ENCODE data around the gene C1orf226.

C1orf226 gene

DNA sequence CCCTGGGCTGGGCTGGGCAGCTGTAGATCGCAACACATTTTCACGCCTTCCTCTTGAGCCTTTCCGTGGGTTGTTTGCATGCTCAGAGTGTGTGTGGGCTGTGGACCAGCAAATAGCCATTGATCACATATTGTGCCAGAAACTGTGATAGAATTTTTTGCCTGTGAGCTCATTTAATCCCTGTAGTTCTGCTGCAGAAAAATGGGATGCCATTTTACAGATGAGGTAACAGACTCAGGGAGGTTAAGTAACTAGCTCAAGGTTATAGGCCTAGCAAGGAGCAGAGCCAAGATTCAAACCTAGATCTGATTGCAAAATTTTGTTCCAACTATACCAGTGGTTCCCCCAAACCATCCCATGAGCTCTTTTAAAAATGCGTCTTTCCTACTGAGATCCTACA, 15.4 kb upstream of the C1orf226 start:
- no peak for DNase-seq

DNA sequence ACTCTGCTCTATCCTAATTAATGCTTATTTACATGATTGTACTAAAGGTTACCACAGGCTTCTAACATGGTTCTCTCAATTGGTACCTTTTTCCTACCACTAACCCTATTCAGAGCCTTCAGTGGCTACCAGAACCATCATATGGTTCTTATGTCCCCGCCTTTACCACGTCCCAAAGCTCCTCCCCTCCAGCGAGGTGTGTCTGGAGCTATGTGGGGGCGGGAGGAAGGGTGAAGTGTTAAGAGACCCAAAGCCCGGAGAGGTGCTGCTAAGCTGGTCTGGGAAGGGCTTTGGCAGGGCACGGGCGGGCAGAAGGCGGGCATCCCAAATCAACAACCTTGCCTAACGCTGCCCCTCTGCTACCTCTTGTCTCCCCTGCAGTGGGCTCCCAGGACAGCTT, 14.9 kb upstream of the C1orf226 start:
- DNase-seq, result no peak

GRCh38 chr1:162367073-162367472, 14.5 kb upstream of the C1orf226 start:
- no peak for DNase-seq

DNA sequence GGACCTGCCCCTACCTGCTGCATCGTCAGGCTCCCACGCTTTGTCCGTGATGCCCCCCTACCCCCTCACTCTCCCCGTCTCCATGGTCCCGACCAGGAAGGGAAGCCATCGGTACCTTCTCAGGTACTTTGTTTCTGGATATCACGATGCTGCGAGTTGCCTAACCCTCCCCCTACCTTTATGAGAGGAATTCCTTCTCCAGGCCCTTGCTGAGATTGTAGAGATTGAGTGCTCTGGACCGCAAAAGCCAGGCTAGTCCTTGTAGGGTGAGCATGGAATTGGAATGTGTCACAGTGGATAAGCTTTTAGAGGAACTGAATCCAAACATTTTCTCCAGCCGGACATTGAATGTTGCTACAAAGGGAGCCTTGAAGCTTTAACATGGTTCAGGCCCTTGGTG, 13.8 kb upstream of the C1orf226 start:
- no peak for DNase-seq

- no peak for DNase-seq
Observed at GRCh38 chr1:162368451-162368850, 13.1 kb upstream of the C1orf226 start.

- no peak for DNase-seq
Observed at GRCh38 chr1:162369571-162369970, 12.0 kb upstream of the C1orf226 start.

DNA sequence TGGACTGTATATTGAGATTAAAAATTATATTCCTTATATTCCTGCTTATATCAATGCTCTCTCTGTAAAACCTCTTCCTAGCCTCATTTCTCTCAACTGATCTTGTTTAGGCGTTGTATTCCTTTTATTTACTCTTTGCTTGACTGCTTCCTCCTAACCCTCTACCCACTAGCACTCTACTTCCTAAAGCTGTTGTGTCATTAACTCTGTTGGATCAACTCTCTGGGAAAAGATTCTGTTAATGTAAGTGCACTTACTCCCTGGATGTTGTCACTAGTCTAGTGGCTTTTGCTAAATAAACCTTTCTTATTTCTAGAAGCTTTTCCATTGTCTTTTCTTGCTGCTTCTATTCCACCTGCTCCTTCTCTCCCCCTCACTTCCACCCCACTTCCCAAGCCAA, 11.4 kb upstream of the C1orf226 start:
- DNase-seq, result no peak

DNA sequence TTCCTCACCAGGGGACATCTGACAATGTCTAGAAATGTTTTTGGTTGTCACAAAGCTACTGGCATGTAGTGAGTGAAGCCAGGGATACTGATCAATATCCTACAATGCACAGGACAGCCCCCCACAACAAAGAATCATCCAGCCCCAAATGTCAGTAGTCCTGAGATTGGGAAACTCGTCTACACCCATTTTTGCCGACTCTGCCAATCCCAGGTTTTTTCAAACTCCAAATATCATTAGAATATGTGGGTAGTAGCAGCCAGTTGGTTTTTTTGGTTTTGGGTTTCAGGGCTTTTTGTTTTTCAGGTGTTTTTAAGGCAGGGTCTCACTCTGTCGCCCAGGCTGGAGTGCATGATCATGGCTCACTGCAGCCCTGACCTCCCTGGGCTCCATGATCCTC, 10.8 kb upstream of the C1orf226 start:
- DNase-seq, result no peak

GRCh38 chr1:162371611-162372010, 9.9 kb upstream of the C1orf226 start:
- DNase-seq, result no peak

DNA sequence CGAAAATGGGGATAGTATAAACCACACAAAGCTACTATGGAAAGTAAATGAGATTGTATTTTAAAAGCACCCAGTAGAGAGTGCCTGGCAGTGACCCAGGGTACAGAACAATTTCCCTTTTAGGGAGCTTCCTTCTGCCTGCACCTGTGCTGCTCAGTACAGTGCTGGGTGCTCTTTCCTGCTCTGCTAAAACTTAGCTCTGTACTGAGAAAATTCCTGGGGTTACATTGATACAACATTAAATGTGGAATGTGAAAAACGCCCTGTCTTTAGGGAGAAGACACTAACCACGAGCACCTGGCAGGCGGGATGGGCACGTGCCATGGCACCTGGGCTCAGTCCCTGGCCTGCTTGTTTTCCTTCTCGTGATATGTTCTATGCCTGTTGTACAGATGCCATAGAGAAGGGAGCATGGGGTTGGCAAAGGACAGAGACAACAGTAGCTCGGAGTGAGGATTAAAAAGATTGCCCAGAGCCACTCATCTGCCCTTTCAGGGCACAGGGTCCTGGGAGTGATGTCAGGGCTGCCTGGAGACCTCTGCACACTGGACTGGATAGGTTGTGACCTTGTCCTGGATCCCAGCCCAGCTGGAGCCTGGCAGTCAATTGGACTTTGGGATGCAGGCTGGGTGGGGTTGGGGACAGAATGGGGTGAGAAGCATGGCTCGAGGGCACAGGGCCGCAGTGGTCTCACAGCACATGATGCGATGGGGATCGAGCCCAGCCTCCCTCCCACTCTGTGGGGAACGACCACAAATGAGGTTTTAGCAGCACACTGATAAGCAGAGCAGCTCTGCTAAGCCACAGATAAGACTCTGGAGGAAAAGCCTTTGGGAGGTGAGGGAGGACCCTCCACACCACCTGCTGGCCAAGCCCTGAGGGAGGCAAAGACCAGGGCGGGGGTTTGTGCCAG, 9.1 kb upstream of the C1orf226 start:
- no peak for DNase-seq

- no peak for DNase-seq
Observed at GRCh38 chr1:162373072-162373427, 8.5 kb upstream of the C1orf226 start.

- no peak for DNase-seq
Observed at GRCh38 chr1:162373541-162374260, 7.8 kb upstream of the C1orf226 start.

DNA sequence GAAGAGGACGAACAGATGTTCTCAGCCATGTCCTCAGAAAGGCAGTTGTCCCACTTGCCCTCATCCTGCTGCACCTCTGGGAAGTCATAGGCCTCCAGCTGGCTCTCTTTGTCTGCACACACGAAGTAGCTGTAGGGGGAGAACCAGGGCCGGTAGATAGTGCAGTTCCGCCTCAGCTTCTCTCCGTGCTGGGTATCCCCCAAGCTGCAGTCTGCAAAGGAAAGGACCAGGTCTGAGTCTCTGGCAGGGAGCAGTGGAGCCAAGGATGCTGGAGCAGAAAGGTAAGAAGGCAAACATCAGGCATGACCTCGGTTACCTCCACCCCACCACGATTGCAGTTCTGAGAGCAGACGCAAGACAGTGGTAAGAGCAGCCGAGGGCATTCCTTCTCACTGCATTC, 7.1 kb upstream of the C1orf226 start:
- no peak for DNase-seq

GRCh38 chr1:162375463-162375862, 6.1 kb upstream of the C1orf226 start:
- DNase-seq, result no peak

DNA sequence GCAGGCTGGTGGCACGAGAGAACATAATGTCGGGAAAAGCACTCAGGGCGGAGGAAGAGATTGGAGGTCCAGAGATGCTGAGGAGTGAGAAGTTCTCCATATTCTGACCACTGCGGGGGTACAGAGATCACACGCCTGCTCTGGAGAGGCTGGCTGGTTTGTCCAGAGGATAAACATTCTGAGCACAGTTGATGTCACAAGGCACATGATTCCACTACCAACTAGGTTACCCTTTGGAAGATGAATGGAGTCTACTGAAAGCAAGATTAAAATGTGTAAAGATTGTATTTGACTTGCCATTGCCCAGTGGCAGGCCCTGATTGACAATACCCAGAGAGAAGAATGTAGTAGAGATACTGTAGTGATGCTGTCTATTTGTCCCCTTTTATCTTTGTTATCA, 4.8 kb upstream of the C1orf226 start, which contains the start of gene SPATA46:
Gene SPATA46, minus strand, starts transcription at position 164 of the 400 bp plus-strand sequence. Its CDS starts 64 bp downstream, at position 100.
- DNase-seq, result no peak

GRCh38 chr1:162380061-162380846, 1.3 kb upstream of the C1orf226 start:
- DNase-seq, result no peak

- no peak for DNase-seq
Observed at GRCh38 chr1:162381941-162382750, 618 bp downstream of the C1orf226 start.

DNA sequence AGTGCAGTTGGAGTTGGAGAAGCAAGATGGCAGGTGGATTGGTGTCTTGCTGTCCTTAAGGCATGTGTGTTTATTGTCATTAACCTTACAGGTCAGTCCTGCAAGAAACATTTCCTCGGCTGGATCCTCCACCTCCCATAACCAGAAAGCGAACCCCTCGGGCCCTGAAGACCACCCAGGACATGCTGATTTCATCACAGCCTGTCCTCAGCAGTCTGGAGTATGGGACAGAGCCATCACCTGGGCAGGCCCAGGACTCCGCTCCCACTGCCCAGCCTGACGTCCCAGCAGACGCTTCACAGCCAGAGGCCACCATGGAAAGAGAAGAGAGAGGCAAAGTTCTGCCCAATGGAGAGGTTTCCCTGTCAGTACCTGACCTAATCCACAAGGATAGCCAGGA, 1.6 kb downstream of the C1orf226 start:
- DNase-seq, result no peak

DNA sequence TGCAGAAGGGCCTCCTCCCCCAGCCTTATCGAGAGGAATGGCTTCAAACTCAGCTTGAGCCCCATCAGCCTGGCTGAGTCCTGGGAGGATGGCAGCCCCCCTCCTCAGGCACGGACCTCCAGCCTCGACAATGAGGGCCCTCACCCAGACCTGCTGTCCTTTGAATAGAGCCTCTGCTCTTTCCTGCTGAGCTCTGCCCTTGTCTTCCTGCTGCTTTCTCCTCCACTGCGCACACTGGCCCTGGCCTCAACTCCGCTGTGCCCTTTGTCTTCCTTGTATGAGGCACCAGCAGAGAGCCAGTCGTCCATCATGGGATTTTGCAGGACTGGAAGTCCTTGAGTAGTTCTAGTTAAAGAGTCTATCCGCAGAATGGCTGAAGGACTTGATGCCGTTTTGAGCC, 2.0 kb downstream of the C1orf226 start:
- no peak for DNase-seq

DNA sequence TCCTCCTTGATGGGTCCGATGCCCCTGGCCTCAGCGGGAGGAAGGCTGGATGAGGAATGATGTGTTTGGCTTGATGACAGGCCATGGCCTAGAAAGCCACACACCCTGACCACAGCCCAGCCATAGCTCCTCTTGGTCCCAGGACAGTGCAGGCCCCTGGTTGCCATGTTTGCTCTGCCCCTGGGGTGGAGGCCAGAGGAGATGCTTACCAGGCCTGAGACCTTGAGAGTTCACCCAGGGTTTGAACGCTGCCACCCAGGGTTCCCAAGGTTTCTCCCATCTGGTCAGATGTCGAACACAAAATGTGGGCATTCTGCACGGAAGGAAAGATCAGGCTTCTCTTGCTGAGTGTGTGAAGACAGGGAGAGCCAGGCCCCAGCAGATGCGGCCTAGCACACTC, 2.6 kb downstream of the C1orf226 start:
- DNase-seq, result no peak

DNA sequence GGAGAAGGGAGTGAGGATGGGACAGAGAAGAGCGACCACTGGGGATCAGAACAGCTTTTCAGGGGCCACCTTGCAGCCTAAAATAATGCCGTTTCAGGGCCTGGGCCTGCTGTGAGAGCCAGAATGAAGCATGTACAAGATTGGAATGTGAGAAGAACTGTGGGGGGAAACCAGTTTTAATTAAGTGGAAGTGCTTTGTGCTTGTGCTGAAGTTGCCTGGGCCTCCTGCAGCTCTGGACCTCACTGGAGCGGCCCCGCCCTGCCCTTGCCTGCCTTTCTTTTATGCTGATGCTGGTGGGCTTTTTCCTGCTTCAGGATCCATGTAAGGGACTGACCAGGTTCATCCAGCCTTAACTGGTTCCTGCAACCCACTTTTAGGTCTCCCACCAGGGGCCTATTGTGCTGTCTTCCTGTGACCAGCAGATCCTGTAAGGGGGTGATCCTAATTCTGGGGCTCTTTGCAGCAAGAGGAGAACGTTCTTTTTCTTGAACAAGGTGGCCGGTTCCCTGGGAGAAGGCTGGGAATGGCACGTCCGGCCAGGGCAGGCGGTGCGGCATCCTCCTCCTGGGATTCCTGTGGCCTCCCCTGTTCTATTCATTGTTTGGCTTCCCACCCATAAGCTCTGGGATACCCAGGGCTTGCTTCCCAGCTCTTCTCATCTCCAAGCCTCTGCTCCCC, 3.2 kb downstream of the C1orf226 start:
- DNase-seq, result no peak

DNA sequence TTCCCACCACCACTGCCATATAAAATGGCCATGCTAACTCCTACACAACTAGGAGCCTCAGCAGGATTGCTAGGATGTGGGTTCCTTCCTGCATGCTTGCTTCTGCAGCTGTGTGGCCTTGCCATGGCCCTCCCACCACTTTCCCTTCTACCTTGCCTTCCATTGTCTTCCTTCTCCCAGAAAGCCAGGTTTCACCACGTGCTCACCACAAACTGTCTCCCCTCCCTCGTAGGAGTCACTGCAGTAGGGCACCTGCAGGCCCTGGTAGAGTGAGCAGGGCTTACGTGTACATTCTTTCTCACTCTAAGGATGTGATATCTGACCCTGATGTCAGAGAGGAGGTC, 3.7 kb downstream of the C1orf226 start:
- DNase-seq, result no peak

Data from inflammatory macrophage treated with lipopolysaccharide for 1 hour (primary cell).